Endothelial cell (in vitro differentiated cells): ENCODE measurements around the gene PCSK5. TPM values are rescaled to one million over a fixed set of nuclear protein-coding genes. Genes with fewer than 3 reads are reported as not detected.

Experiments used
- DNase-seq: peaks from one replicate; pipeline ENCODE4 v3.0.0; 2021; ENCODE audit warnings: low spot score
- H3K27ac Mint-ChIP-seq: one replicate; pipeline ENCODE4 v1.8.0; 2021; ENCODE audit warnings: mixed read lengths, inconsistent platforms; ENCODE audit not compliant: unreplicated experiment
- H3K27me3 Mint-ChIP-seq: one replicate; pipeline ENCODE4 v1.8.0; 2021; ENCODE audit warnings: mild to moderate bottlenecking, moderate library complexity, mixed read lengths, inconsistent platforms; ENCODE audit not compliant: unreplicated experiment
- H3K36me3 Mint-ChIP-seq: one replicate; pipeline ENCODE4 v1.8.0; 2021; ENCODE audit warnings: mild to moderate bottlenecking, low read depth, mixed read lengths, inconsistent platforms; ENCODE audit not compliant: unreplicated experiment
- H3K4me1 Mint-ChIP-seq: one replicate; pipeline ENCODE4 v1.8.0; 2021; ENCODE audit warnings: mild to moderate bottlenecking, mixed read lengths, inconsistent platforms; ENCODE audit not compliant: unreplicated experiment
- H3K4me3 Mint-ChIP-seq: one replicate; pipeline ENCODE4 v1.8.0; 2021; ENCODE audit warnings: mild to moderate bottlenecking, mixed read lengths, inconsistent platforms; ENCODE audit not compliant: unreplicated experiment
- H3K9me3 Mint-ChIP-seq: one replicate; pipeline ENCODE4 v1.8.0; 2021; ENCODE audit warnings: mixed read lengths, inconsistent platforms; ENCODE audit not compliant: unreplicated experiment
- total RNA-seq: library from RNA; stranded (reverse); fragmentation: NEBNext Ultra II Directional; extraction: Animal tissue kit (Norgen Biotek cat#: 25700); gene quantifications from one replicate; pipeline ENCODE4 v1.2.1, GENCODE V29; 2021; ENCODE audit not compliant: unreplicated experiment
- TF ChIP-seq, protein P1 (sequence below): fragments of 200-600 bp; sonication (generic); IDR thresholded peaks from one replicate; pipeline ENCODE4 v1.5.0; 2021; ENCODE audit warnings: antibody characterized with exemption; ENCODE audit not compliant: unreplicated experiment

The PCSK5 gene
- total RNA-seq, 1 donor from 2014 or later: 3.1 TPM

DNA sequence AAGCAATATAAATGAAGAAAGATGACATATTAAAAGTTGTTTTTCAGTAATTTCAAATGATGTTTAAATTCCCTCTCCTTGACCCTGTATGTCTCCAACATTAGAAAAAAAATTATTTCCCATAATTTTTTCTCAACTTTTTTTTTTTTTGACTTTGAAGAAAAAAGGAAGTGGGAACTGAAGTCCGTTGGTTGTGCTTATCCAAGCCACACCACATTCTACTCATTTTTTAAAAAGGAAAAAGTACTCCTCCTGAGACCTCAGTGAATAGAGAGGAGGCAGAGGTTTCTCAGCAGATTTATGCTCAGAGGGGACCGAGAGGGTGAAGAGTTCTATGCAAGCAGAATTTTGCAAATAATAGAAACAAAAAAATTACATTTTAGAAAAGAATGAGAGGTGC, 123.3 kb downstream of the PCSK5 start:
- H3K9me3 Mint-ChIP-seq: no peaks in the 10 kb centered on the region
- no peak overlapping the region for H3K4me3 Mint-ChIP-seq

DNA sequence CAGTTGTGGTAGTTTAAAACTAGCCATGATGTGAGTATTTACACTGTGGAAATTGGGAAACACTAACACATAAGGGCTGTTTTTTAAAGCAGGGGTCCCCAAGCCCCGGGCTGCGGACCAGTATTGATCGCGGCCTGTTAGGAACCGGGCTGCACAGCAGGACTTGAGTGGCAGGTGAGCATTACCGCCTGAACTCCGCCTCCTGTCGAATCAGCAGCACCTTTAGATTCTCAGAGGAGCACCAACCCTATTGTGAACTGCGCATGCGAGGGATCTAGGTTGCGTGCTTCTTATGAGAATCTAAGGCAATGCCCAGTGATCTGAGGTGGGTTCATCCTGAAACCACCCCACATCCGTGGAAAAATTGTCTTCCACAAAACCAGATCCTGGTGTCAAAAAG, 127.8 kb downstream of the PCSK5 start:
- H3K27me3 Mint-ChIP-seq: no peaks in the 10 kb centered on the region
- H3K36me3 Mint-ChIP-seq: no peaks in the 10 kb centered on the region
- DNase-seq: no peak
- H3K4me1 Mint-ChIP-seq: peaks cover 8% of the 10 kb centered on the region
- no peaks in the 10 kb centered on the region for H3K9me3 Mint-ChIP-seq
- TF ChIP-seq, protein P1, sequence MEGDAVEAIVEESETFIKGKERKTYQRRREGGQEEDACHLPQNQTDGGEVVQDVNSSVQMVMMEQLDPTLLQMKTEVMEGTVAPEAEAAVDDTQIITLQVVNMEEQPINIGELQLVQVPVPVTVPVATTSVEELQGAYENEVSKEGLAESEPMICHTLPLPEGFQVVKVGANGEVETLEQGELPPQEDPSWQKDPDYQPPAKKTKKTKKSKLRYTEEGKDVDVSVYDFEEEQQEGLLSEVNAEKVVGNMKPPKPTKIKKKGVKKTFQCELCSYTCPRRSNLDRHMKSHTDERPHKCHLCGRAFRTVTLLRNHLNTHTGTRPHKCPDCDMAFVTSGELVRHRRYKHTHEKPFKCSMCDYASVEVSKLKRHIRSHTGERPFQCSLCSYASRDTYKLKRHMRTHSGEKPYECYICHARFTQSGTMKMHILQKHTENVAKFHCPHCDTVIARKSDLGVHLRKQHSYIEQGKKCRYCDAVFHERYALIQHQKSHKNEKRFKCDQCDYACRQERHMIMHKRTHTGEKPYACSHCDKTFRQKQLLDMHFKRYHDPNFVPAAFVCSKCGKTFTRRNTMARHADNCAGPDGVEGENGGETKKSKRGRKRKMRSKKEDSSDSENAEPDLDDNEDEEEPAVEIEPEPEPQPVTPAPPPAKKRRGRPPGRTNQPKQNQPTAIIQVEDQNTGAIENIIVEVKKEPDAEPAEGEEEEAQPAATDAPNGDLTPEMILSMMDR: no peak
- H3K4me3 Mint-ChIP-seq: no peak overlapping the region
- no peak overlapping the region for H3K27ac Mint-ChIP-seq

More for the DNA sequence above, 123.3 kb downstream of the PCSK5 start:
- Mint-ChIP-seq H3K27ac (no peak overlapping the region), H3K4me1 (no peaks in the 10 kb centered on the region), H3K27me3 (no peaks in the 10 kb centered on the region), H3K36me3 (no peaks in the 10 kb centered on the region)
- no peak for DNase-seq
- TF ChIP-seq, protein P1: no peak

DNA sequence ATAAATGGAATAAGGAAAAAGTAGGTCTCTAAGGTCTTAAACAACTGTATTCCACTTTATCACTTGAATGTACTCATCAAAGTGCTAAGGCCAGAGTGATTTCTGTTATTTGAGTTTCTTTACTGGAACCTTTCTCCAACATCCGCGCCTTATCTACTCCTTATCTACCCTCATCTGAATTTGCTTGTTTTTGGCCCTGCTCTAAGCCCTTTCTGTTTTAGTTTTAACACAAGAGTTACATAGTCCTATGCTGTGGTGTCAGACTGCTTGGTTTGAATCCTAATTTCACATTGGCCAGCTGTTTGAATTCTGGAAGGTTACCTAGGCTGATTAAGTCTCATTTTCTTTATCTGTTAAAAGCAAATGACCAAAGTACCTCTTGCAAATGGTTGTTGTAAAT, 128.3 kb downstream of the PCSK5 start:
- no peak for DNase-seq
- TF ChIP-seq, protein P1: no peak
- H3K4me3 Mint-ChIP-seq: no peak overlapping the region
- no peak overlapping the region for H3K27ac Mint-ChIP-seq
- H3K4me1 Mint-ChIP-seq: peaks cover 14% of the 10 kb centered on the region
- H3K27me3 Mint-ChIP-seq: no peaks in the 10 kb centered on the region
- no peaks in the 10 kb centered on the region for H3K36me3 Mint-ChIP-seq
- H3K9me3 Mint-ChIP-seq: no peaks in the 10 kb centered on the region

DNA sequence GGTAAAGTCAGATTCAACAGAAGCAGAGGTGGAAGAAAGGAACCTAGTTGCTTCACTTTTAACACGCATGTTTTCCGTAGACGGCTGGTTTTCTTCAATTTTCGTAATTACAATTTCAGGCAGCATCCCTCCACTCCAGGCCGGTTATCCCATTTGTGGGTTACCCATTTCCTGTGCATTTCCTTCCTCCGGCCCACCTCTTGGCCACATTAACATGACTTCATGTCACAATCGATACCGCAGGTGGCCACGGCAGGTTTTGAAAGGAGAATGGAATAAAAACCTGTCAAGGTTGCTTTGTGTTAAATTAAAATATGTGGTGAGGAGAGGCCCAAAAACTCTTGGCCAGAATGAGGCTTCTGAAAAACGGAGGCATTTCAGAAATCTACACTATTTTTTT, 130.2 kb downstream of the PCSK5 start:
- no peak overlapping the region for H3K4me3 Mint-ChIP-seq
- no peaks in the 10 kb centered on the region for H3K27me3 Mint-ChIP-seq
- H3K36me3 Mint-ChIP-seq: no peaks in the 10 kb centered on the region
- no peaks in the 10 kb centered on the region for H3K9me3 Mint-ChIP-seq
- no peak overlapping the region for H3K27ac Mint-ChIP-seq
- DNase-seq: no peak
- peaks cover 18% of the 10 kb centered on the region for H3K4me1 Mint-ChIP-seq
- TF ChIP-seq, protein P1: no peak

DNA sequence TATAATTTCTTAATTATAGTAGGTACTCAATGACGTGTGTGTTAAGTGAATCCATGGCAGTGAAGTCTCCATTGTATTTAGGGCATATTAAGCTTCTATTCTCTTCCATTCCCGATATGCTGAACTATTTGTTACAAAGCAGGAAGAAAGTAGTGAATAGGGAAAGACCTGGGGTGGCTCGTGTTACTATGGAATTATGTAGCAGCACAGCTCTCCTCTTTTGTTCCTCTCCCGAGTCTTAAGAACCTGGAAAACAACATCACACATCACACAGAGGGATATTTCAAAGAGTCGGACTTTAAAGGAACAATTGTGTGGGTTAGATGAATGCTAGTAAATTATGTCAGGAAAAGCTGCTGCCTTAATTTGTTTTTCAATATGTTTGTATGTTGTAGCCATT, 131.8 kb downstream of the PCSK5 start:
- TF ChIP-seq, protein P1: no peak
- Mint-ChIP-seq H3K36me3 (no peaks in the 10 kb centered on the region), H3K4me3 (no peak overlapping the region), H3K27me3 (no peaks in the 10 kb centered on the region), H3K27ac (no peak overlapping the region), H3K9me3 (no peaks in the 10 kb centered on the region), H3K4me1 (peaks cover 18% of the 10 kb centered on the region)
- no peak for DNase-seq
